ENCODE data around the gene RTN4RL1.
A peak's percentile ranks its signal among the peaks of the same experiment; 100 is the strongest.

The RTN4RL1 gene

DNA sequence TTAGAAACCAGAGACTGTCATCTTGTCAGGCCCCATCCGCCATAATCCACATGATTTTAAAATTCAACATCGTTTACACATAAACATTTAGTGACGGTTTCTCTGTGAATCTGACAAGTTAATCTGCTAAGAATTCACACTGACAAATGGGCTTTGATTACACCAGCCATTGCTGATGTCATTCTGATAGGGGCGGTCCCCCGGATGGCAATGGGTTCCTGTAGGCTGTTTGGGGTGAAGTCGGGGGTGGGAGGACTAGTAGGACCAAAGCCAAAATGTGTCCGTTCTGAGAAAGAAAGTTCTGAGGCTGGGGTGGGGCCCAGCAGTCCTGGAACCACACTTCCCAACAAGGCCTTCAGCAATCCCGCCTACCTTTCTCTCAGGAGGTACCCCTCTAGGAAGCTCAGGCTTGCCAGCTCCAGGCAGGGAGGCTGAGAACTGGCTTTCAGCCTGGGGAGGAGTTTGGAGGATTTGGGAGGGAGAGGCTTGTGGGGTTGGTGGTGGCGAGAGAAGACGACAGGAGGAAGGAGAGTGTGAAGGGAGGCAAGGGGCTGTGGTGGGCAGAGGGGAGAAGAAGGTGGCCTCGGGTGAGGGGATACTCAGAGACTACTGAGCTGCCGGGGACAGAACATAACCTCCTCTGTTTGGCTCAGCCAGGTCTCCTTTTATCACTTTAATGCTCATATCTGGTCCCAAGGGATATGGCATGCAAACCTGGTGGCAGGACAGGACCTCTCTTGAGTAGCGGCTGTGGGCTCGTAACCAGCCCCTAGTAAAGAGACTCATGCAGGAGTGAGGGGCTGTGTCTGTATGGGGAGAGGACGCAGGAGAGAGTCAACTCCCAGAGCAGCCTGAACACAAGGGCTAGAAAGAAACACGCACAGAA is 38.4 kb upstream of the RTN4RL1 start:
- H3K36me3 Mint-ChIP-seq, result peaks cover 68% of the 10 kb centered on the region
- peak; percentile 10 for ATAC-seq
- peaks cover 11% of the 10 kb centered on the region for H3K27me3 Mint-ChIP-seq
- peak overlapping the region; percentile 40 for H3K4me3 Mint-ChIP-seq
- peak overlapping the region; percentile 84 for H3K27ac Mint-ChIP-seq
- peaks cover 59% of the 10 kb centered on the region for H3K4me1 Mint-ChIP-seq
- no peaks in the 10 kb centered on the region for H3K9me3 Mint-ChIP-seq

DNA sequence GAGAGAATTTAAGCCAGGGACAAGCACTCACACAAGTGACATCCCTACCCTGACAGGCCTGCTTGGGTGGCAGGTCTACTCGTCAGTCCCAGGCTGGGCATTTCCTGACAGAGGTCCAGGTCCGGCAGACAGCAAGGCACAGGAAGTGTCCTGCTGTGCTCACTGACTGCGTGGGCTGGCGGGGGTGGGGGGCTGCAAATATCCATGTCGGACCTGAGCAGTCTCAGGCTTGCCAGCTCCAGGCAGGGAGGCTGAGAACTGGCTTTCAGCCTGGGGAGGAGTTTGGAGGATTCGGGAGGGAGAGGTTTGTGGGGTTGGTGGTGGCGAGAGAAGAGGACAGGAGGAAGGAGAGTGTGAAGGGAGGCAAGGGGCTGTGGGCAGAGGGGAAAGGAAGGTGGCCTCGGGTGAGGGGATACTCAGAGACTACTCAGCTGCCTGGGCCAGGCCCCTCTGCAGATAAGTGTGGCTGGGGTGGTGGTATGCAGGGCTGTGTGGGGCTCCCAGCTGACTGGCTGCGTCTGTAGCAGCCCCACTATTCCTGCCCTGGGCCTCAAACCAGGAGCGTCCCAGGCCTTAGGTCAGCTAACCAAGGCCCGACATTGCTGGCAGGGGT is 37.5 kb upstream of the RTN4RL1 start:
- Mint-ChIP-seq H3K27ac (peak overlapping the region; percentile 84), H3K27me3 (peaks cover 11% of the 10 kb centered on the region)

DNA sequence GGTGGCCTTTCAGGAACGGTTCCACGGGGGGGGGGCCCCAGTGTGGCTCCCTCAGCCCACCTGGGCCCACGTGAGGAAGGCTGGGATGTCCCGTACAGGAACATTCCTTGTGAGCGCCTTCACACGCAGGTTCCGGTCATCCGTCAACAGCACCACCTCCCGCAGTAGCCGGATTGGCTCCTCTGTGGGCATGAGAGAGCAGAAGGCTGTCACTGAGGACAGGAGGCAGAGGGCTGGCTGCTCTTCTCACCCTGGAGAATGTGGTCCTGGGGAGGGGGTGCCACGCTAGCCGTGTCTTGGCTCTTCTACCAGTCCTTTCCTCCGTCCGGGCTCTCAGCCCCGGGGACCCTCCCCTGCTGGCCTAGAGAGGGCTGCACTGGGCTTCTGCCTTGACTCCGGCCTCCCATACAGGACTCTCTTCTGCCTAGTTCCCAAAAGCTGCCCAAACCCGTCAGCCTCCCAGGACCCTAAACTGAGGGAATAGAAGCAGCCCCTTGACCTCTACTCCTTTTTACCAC is 36.4 kb upstream of the RTN4RL1 start:
- Mint-ChIP-seq H3K27ac (no peak overlapping the region), H3K4me3 (no peak overlapping the region), H3K4me1 (peaks cover 58% of the 10 kb centered on the region), H3K9me3 (no peaks in the 10 kb centered on the region), H3K27me3 (peaks cover 11% of the 10 kb centered on the region), H3K36me3 (peaks cover 56% of the 10 kb centered on the region)
- ATAC-seq, result no peak

More for the DNA sequence above, 37.5 kb upstream of the RTN4RL1 start:
- no peak overlapping the region for H3K4me3 Mint-ChIP-seq
- ATAC-seq, result no peak
- H3K9me3 Mint-ChIP-seq, result no peaks in the 10 kb centered on the region
- peaks cover 63% of the 10 kb centered on the region for H3K36me3 Mint-ChIP-seq
- peaks cover 58% of the 10 kb centered on the region for H3K4me1 Mint-ChIP-seq

- Mint-ChIP-seq H3K27ac (peak overlapping the region; percentile 25), H3K36me3 (peaks cover 50% of the 10 kb centered on the region), H3K9me3 (no peaks in the 10 kb centered on the region), H3K27me3 (peaks cover 11% of the 10 kb centered on the region), H3K4me3 (no peak overlapping the region), H3K4me1 (peaks cover 52% of the 10 kb centered on the region)
- ATAC-seq, result no peak
These were observed 35.7 kb upstream of the RTN4RL1 start for GRCh38 chr17:2060681-2061440.

DNA sequence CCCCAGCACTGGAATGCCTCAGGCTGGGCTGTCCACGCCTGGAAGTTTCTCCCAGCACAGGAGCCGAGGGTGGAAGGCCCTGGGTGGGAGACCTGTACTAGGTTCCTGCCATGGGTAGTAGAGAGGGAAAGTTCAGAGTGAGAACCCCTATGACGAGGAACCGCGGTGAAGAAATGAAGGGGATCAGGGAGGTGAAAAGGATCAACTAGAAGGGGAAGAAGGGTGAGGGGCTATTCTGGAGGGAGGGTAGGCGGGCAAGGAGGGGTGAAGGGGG is 35.2 kb upstream of the RTN4RL1 start:
- peaks cover 11% of the 10 kb centered on the region for H3K27me3 Mint-ChIP-seq
- H3K36me3 Mint-ChIP-seq, result peaks cover 44% of the 10 kb centered on the region
- peaks cover 47% of the 10 kb centered on the region for H3K4me1 Mint-ChIP-seq
- H3K27ac Mint-ChIP-seq, result peak overlapping the region; percentile 25
- H3K4me3 Mint-ChIP-seq, result no peak overlapping the region
- ATAC-seq, result no peak
- no peaks in the 10 kb centered on the region for H3K9me3 Mint-ChIP-seq

DNA sequence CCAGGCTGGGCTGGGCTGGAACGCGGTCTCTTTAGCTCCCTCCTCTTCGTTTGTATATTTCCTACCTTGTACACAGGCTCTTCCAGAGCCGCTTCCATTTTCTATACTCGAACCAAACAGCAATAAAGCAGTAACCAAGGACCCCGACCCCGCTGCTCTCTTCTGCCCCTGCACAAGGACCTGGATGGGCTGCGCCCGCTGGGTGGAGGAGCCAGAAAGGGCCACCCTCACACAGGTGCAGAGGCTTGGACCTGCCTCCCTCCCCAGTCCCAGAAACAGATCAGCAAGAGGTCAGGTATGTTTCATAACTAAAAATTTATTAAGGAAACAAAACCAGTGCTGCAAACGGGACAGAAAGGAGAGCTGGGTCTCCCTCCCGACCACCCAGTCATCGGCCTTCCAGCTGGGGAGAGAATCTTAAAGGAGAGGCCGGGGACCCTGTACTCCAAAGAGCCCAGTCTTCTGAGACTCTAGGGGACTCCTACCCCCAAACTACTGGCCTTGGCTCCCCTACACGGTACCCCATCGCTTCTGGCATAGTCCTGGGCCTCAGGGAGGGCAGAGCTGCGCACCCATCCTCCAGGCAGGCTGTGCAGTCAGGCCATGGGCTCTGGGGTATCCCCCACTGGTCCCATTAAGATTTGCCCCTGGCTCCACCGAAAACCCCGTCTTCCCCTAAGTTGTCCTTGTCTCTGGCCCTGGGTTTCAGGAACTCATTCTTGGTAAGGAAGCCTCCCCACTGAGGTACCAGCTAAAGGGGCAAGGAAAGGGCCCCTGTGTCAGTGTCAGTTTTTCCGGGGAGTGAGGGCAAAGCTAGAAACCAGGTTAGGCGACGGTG is 34.6 kb upstream of the RTN4RL1 start:
- Mint-ChIP-seq H3K36me3 (peaks cover 40% of the 10 kb centered on the region), H3K27ac (peak overlapping the region; percentile 65), H3K4me1 (peaks cover 42% of the 10 kb centered on the region), H3K9me3 (no peaks in the 10 kb centered on the region), H3K27me3 (peaks cover 11% of the 10 kb centered on the region), H3K4me3 (peak overlapping the region; percentile 60)
- no peak for ATAC-seq

DNA sequence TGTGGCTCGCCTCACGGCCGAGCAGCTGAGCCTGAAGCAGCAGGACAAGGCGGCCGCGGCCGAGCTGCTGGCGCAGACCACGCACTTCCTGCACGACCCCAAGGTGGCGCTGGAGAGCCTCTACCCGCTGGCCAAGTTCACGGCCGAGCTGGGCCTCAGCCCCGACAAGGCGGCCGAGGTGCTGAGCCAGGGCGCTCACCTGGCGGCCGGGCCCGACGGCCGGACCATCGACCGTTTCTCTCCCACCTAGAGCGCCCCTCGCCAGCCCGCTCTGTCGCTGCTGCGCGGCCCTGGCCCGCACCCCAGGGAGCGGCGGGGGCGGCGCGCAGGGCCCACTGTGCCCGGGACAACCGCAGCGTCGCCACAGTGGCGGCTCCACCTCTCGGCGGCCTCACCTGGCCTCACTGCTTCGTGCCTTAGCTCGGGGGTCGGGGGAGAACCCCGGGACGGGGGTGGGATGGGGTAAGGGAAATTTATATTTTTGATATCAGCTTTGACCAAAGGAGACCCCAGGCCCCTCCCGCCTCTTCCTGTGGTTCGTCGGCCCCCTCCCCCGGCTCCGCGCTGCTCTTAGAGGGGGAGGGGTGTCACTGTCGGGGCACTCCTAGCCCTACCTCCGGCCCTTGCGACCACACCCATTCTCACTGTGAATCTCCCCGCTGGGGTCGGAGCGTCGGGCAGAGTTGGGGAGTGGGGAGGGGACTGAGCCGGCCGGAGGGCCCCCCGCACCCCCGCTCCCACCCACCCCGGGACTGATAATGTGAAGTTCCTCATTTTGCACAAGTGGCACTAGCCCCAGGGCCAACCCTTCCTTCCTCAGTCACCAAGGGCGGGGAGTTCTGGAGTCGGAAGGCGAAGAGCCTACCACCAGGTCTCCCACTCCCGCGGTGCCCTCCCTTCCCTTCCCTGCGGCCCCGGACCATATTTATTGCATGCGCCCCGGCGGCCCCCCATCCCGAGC is 33.7 kb upstream of the RTN4RL1 start:
- peaks cover 35% of the 10 kb centered on the region for H3K36me3 Mint-ChIP-seq
- peak overlapping the region; percentile 60 for H3K4me3 Mint-ChIP-seq
- peaks cover 11% of the 10 kb centered on the region for H3K27me3 Mint-ChIP-seq
- H3K4me1 Mint-ChIP-seq, result peaks cover 38% of the 10 kb centered on the region
- peak overlapping the region; percentile 65 for H3K27ac Mint-ChIP-seq
- peak; percentile 37 for ATAC-seq
- no peaks in the 10 kb centered on the region for H3K9me3 Mint-ChIP-seq

- peaks cover 28% of the 10 kb centered on the region for H3K36me3 Mint-ChIP-seq
- no peak for ATAC-seq
- H3K27ac Mint-ChIP-seq, result peak overlapping the region; percentile 58
- no peaks in the 10 kb centered on the region for H3K9me3 Mint-ChIP-seq
- peaks cover 11% of the 10 kb centered on the region for H3K27me3 Mint-ChIP-seq
- H3K4me1 Mint-ChIP-seq, result peaks cover 39% of the 10 kb centered on the region
- H3K4me3 Mint-ChIP-seq, result peak overlapping the region; percentile 26
These were observed 32.8 kb upstream of the RTN4RL1 start for GRCh38 chr17:2057760-2058585.

DNA sequence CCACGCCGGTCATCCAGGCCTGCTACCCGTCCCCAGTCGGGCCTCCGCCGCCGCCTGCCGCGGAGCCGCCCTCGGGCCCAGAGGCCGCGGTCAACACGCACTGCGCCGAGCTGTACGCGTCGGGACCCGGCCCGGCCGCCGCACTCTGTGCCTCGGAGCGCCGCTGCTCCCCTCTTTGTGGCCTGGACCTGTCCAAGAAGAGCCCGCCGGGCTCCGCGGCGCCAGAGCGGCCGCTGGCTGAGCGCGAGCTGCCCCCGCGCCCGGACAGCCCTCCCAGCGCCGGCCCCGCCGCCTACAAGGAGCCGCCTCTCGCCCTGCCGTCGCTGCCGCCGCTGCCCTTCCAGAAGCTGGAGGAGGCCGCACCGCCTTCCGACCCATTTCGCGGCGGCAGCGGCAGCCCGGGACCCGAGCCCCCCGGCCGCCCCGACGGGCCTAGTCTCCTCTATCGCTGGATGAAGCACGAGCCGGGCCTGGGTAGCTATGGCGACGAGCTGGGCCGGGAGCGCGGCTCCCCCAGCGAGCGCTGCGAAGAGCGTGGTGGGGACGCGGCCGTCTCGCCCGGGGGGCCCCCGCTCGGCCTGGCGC is 32.1 kb upstream of the RTN4RL1 start:
- peak overlapping the region; percentile 58 for H3K27ac Mint-ChIP-seq
- H3K36me3 Mint-ChIP-seq, result peaks cover 21% of the 10 kb centered on the region
- ATAC-seq, result no peak

DNA sequence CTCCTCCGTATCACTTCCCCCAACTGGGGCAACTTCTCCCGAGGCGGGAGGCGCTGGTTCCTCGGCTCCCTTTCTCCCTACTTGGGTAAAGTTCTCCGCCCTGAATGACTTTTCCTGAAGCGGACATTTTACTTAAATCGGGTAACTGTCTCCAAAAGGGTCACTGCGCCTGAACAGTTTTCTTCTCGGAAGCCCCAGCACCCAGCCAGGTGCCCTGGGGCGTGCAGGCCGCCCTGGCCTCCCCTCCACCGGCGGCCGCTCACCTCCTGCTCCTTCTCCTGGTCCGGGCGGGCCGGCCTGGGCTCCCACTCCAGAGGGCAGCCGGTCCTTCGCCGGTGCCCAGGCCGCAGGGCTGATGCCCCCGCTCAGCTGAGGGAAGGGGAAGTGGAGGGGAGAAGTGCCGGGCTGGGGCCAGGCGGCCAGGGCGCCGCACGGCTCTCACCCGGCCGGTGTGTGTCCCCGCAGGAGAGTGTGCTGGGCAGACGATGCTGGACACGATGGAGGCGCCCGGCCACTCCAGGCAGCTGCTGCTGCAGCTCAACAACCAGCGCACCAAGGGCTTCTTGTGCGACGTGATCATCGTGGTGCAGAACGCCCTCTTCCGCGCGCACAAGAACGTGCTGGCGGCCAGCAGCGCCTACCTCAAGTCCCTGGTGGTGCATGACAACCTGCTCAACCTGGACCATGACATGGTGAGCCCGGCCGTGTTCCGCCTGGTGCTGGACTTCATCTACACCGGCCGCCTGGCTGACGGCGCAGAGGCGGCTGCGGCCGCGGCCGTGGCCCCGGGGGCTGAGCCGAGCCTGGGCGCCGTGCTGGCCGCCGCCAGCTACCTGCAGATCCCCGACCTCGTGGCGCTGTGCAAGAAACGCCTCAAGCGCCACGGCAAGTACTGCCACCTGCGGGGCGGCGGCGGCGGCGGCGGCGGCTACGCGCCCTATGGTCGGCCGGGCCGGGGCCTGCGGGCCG is 31.4 kb upstream of the RTN4RL1 start:
- peaks cover 21% of the 10 kb centered on the region for H3K27me3 Mint-ChIP-seq
- peaks cover 43% of the 10 kb centered on the region for H3K4me1 Mint-ChIP-seq
- peaks cover 14% of the 10 kb centered on the region for H3K36me3 Mint-ChIP-seq
- peak overlapping the region; percentile 74 for H3K4me3 Mint-ChIP-seq
- peak overlapping the region; percentile 44 for H3K27ac Mint-ChIP-seq
- no peaks in the 10 kb centered on the region for H3K9me3 Mint-ChIP-seq
- ATAC-seq, result no peak

More for the DNA sequence above, 32.1 kb upstream of the RTN4RL1 start:
- no peaks in the 10 kb centered on the region for H3K9me3 Mint-ChIP-seq
- peaks cover 35% of the 10 kb centered on the region for H3K4me1 Mint-ChIP-seq
- peaks cover 14% of the 10 kb centered on the region for H3K27me3 Mint-ChIP-seq
- H3K4me3 Mint-ChIP-seq, result peak overlapping the region; percentile 26

GRCh38 chr17:2055292-2056205 is 30.4 kb upstream of the RTN4RL1 start:
- Mint-ChIP-seq H3K27ac (peak overlapping the region; percentile 44), H3K4me1 (peaks cover 40% of the 10 kb centered on the region), H3K36me3 (peaks cover 6% of the 10 kb centered on the region), H3K4me3 (peak overlapping the region; percentile 74), H3K9me3 (no peaks in the 10 kb centered on the region), H3K27me3 (peaks cover 27% of the 10 kb centered on the region)
- peak; percentile 13 for ATAC-seq
